NCI-H2029 (cell line): ENCODE measurements around the gene RAB6B.

ENCODE experiments used
- DNase-seq: peaks from one replicate; lab custom pipeline; 2025; lab: John Stamatoyannopoulos, UW

Gene RAB6B

DNA sequence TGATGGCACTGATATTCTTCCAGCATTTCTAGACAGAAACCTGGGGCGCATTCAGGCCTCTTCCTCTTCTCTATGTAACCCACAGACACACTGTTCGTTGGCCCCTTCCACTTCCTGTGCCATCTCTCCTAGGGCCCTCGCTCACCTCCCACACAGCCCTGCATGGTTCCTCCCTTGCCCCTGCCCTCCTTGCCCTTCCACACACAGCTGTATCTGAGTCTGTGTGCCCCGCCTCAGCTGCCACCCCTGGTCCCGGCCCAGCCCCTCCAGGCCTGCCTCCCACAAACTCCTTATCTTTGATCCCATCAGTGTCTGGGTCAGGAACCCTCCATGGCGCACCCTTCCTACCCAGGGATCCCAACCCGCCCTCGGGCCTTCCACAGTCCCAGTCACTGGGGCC is 37.9 kb downstream of the RAB6B start:
- no peak for DNase-seq

DNA sequence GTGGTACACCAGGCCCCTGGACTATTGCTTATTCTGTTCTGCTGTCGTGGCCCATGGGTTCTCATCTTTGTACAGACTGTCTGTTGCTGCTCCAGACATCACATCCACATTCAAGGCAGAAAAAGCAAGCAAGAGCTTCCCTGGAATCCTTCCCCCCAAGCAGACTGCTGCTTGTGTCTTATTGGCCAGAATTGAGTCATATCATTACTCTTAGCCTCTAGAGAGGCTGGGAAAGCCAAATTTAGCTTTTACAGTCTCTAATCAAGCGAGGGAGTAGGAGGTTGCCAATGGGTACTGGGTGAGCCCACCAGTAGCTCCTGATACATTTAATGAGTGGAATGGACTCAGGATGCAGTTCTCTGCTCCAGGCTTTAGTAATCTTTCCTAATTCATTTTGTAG is 39.4 kb downstream of the RAB6B start:
- no peak for DNase-seq

DNA sequence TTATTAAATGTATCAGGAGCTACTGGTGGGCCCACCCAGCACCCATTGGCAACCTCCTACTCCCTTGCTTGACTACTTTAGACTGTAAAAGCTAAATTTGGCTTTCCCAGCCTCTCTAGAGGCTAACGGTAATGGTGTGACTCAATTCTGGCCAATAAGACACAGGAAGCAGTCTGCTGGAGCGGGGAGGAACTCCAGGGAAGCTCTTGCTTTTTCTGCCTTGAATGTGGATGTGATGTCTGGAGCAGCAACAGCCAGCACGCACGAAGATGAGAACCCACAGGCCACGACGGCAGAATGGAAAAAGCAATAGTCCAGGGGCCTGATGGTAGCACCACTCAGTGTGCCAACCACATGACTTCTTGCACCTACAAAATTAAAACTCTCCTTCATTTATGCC is 39.9 kb downstream of the RAB6B start:
- no peak for DNase-seq

DNA sequence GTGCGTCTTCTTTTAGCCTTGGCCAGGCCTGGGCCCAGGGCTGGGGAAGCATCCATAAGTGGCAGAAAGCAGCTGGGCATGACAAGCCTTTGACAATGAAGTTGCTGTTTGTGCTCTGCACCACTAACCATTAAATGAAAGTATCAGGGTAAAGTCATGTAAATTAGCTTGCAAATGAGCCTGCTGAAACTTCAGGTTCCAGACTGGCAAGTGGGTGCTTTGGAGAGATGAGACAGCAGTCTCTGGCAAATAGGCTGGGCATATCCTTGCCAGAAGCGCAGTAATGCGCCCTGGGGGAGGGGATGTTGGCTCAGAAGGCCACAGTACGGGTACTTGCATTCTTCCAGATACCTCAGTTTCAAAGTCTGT is 40.7 kb downstream of the RAB6B start:
- no peak for DNase-seq

DNA sequence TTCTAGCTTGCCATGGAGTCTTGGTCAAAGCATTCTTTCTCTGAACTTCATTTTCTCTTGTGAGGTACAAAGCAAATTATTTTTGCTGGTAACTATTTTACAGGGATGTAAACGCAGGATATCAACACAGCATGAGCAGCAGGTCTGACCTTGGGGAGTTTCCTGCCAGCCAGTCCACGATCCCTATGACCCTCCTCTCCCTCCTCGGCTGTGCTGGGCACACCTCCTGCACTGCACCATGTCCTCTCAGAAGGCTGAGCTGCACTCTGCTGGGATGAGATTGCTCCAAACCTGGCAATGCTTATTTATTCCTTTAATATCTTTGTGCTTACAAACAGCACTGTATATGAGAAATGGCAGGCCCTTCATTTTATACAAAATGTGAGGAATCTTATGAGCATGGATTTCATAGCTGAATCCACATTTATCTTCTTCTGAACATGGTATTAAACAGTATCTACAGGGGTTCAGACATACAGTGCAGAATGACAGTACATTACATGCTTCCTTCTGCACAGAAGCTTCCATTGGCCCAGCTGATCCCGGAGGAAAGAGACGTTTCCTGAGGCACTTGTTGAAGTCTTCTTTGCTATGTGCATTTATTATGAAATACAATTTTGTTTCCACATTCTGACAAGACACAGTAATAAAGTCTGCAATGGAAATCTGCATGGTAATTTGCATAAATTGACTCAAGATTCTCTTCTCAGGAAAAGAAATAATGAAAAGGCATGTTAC is 41.2 kb downstream of the RAB6B start:
- no peak for DNase-seq

- DNase-seq, result no peak
Measured at GRCh38 chr3:133853925-133854227, 41.8 kb downstream of the RAB6B start.

DNA sequence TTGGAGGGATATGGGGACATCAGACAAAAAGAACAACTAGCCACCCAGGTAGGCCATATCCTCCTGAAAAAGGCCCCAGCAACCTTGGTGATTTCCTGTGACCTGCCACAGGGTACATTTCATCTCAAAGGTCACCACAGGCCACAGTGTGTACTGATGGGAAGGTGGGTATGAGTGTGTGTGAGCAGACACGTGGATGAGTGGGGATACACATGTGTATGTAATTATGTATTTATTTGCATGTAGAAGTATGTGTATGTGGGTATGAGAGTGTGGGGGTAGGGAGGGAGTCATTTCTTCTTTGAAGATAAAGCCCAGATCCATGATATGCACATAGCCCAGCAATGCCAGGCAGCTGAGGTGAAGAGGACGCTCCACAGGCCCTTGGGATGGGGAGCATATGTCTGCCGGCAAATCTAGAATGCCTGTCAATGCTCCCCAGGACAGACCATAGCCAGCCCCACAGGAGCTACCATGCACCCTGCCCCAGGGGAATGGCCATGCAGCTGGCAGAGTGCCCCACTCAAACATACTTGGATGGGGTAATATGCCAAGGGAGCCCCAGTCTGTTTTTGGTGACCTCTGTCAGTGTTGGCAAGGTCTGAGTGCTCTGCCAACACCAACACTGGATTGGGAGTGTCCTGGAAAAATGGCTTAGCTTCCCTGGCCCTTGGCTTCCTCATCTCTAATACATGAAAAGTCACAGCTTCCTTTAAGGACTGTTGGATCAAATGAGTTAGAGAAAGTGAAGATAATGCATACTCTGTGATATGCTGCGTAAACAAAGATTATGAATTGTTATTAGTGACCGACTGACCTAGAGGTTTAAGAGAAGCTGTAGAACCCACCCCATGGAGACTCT is 42.4 kb downstream of the RAB6B start:
- DNase-seq, result no peak

DNA sequence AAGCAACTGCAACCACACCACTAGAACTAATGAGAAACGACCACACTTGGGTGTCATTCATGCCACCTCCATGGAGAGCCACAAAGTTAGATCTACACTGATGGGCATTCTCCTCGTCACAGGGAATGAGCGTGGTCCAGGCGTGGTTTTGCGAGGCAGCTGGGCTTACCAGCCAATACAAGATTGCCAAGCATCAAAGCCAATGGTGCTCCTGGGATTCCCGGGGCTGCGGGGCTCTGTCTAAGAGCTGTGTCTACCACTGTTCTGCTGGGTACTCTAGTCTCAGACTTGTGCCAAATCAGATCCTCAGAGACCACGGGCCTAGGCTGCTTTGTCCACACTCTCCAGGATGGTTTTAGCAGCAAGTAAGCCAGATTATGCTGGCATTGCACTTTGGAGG is 43.8 kb downstream of the RAB6B start:
- DNase-seq, result no peak

GRCh38 chr3:133851266-133851906 is 44.3 kb downstream of the RAB6B start:
- no peak for DNase-seq

DNA sequence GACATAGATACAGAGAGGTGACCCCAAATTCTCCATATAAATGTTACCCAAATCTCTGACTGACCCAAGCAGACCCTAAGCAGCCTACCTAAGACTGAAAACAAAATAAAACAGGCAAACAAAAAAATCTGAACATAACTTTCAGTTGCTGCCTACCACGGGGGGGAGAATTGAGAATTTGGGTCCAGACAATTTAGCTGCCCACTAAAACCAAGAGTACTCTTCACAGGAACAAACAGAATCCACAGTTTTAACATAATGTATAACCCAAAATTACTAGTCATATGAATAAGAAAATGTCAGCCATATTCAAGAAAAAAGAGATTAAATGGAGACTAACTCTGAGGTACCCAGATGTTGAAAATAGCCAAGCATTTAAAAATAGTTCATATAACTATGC is 45.6 kb downstream of the RAB6B start:
- DNase-seq, result no peak

GRCh38 chr3:133849346-133849745 is 46.3 kb downstream of the RAB6B start:
- DNase-seq, result no peak

- DNase-seq, result no peak
Measured at GRCh38 chr3:133845127-133845526, 50.6 kb downstream of the RAB6B start.

- DNase-seq, result no peak
Measured at GRCh38 chr3:133843634-133844033, 52.0 kb downstream of the RAB6B start.

DNA sequence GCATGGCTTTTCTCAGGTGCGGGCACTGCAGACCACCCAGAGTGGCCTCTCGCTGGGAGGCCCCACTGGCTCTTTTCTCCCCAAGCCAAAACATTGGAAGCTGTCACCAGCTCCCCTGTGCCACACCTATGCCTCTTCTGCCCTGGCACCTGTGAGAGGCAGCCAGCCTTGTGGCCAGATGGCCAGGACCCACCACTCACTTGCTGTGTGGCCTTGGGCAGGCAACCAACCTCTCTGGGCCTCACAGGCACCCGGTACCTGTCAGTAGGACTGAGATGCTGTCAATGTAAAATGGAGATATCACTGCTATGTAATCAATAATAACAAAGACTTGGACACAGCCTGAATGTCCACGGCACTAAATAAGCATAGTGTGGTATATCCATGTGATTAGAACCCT is 53.5 kb downstream of the RAB6B start:
- no peak for DNase-seq

GRCh38 chr3:133841196-133841595 is 54.5 kb downstream of the RAB6B start:
- DNase-seq, result no peak

DNA sequence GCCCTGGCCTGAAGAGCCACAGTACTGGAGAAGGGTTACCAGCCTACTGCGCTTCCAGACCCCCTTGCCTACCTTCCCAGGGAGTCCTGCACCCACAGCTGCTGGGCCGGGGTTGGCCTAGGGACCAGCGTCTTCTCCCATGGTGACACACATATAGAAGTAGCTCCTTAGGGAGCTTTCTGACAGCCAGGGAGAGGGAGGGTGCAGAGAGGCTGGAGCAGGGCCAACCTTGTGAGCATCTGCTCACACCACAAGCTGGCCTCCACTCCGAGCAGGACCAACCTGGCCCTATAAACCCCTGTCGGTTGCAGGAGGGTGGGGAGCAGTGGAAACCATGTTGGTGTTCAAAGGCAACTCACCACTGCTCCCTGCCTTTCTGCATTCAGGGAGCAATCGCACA is 54.9 kb downstream of the RAB6B start:
- DNase-seq, result no peak

DNA sequence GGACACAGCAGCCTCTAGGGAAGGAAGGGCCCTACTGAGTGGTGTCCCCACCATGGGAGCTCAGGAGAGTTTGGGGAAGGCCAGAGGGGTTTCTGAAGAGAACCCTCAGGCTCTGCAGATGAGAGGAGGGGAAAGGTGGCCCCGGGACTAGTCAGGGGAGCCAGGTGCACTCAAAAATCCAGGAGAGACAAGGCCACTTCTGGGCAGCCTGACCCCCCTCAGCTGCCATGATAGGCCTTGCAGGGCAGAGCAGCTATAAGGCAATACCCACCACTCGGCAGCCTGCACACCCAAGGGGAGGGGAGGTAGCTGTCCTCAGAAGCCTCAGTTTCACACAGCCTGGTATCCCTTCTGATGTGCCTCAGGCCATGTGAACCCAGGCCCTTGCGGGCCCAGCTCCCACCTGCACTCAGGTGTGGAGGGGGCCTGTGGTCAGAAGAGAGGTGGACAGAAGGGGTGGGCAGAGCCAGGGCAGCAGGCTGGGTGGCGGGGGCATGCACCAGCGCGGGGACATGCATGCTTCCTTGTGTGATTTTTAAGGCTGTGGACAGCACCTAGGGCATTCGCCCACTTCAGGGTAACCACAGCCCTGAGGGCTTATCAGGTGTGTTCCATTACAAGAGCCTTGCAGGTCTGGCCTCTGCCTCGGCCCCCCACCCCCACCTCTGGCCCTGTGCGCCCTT is 55.5 kb downstream of the RAB6B start:
- DNase-seq, result no peak

DNA sequence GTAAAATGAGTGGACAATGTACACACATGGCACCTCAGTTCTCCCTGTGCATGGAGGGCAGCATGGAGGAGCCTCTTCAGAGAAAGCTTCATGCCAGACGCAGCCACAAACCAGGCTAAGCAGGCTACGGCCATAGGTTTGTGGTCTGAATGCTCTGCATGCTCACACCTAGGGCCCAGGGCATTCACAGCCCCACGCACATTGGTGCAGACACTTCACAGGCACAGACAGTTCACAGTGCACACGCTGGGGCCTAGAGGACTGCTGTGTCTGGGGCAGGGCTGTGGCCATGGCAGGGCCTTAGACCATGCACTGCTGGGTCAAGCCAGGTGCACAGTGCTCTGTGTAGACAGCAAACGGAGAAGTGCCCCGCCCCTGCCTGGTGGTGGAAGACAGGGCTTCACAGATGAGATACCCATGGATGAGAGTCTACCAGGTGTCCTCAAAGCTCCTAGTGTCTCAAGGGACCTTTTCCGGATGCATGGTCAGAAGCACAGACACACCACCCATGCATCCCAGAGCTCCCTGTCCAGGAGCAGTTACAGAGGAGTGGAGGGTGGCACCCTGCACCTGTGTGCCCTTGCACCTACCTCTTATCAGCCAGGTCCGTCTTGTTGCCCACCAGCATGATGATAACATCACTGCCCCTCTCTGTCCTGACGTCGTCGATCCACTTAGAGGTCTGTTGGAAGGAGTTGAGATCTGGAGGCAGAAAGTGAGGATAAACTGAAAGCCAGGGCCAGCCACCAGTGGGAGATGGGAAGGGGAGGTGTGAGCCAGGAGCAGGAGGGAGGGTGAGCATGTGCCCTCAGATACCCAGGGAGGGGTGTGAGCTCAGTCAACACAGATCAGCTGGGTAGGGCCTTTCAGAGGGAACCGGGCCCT is 56.5 kb downstream of the RAB6B start:
- DNase-seq, result no peak

GRCh38 chr3:133838296-133838789 is 57.3 kb downstream of the RAB6B start:
- DNase-seq, result no peak

GRCh38 chr3:133837487-133838295 is 58.0 kb downstream of the RAB6B start:
- no peak for DNase-seq
